ENCODE data around the gene SRGAP1.

Gene SRGAP1

GRCh38 chr12:64086946-64087345 is 242.4 kb downstream of the SRGAP1 start:
- H3K27ac ChIP-seq = no peak overlapping the region
- TF ChIP-seq CTCF (conservative IDR thresholded peaks at IDR 0.05) (no peak), ZFX (IDR thresholded peaks at IDR 0.05) (no peak)

- no peak overlapping the region for H3K27ac ChIP-seq
- no peak for TF ChIP-seq ZFX (IDR thresholded peaks at IDR 0.05)
- no peak for TF ChIP-seq CTCF (conservative IDR thresholded peaks at IDR 0.05)
Measured at GRCh38 chr12:64087761-64088160, 243.3 kb downstream of the SRGAP1 start.

- TF ChIP-seq ZFX (IDR thresholded peaks at IDR 0.05) = no peak
- TF ChIP-seq CTCF (conservative IDR thresholded peaks at IDR 0.05) = no peak
- H3K27ac ChIP-seq = no peak overlapping the region
Measured at GRCh38 chr12:64088431-64089349, 244.2 kb downstream of the SRGAP1 start.

GRCh38 chr12:64090047-64090446 is 245.5 kb downstream of the SRGAP1 start:
- no peak overlapping the region for H3K27ac ChIP-seq
- TF ChIP-seq ZFX (IDR thresholded peaks at IDR 0.05) (no peak), CTCF (conservative IDR thresholded peaks at IDR 0.05) (no peak)

GRCh38 chr12:64091186-64091585 is 246.7 kb downstream of the SRGAP1 start:
- TF ChIP-seq CTCF (conservative IDR thresholded peaks at IDR 0.05) (no peak), ZFX (IDR thresholded peaks at IDR 0.05) (no peak)
- no peak overlapping the region for H3K27ac ChIP-seq

- TF ChIP-seq CTCF (conservative IDR thresholded peaks at IDR 0.05) (no peak), ZFX (IDR thresholded peaks at IDR 0.05) (no peak)
- H3K27ac ChIP-seq = no peak overlapping the region
Measured at GRCh38 chr12:64092507-64093196, 248.2 kb downstream of the SRGAP1 start.

- TF ChIP-seq CTCF (conservative IDR thresholded peaks at IDR 0.05) (no peak), ZFX (IDR thresholded peaks at IDR 0.05) (no peak)
- no peak overlapping the region for H3K27ac ChIP-seq
Measured at GRCh38 chr12:64093689-64094088, 249.2 kb downstream of the SRGAP1 start.

Data from C4-2B (cell line).